B cell (primary cell): ENCODE data around the gene GRM3. TPM values are rescaled to one million over a fixed set of nuclear protein-coding genes. Genes with fewer than 3 reads are reported as not detected.

ENCODE experiments used
- ATAC-seq: fragments of 200-7000 bp; cut with Tn5 transposase; one replicate; pipeline ENCODE4 v1.10.0; 2021; ENCODE audit warnings: low read depth, mild to moderate bottlenecking, moderate number of reproducible peaks, moderate library complexity
- CTCF ChIA-PET: fragments of 350-600 bp; sonication (Branson Sonifier 250); formaldehyde crosslinking; loops from one replicate; lab custom pipeline; 2021; ENCODE audit warnings: antibody characterized with exemption, inconsistent platforms; lab: Charles Lee
- POLR2A ChIA-PET: fragments of 350-600 bp; sonication (Branson Sonifier 250); formaldehyde crosslinking; loops from one replicate; lab custom pipeline; 2021; ENCODE audit warnings: antibody characterized with exemption; lab: Charles Lee
- DNase-seq: peaks from one replicate; pipeline ENCODE4 v3.0.0; 2013
- H2AFZ ChIP-seq: 2 replicates; pipeline ENCODE4 v1.6.1; 2012; ENCODE audit warnings: mild to moderate bottlenecking, low read depth, low read length; ENCODE audit not compliant: insufficient read depth, poor library complexity, severe bottlenecking
- H3K27ac ChIP-seq, 2 donors: 1 replicate in 1 of 2; 2 replicates in 1 of 2; pipeline ENCODE4 v1.5.1; 2012 to 2013; ENCODE audit warnings: low read length in 2 of 2, mild to moderate bottlenecking in 2 of 2, moderate library complexity in 1 of 2
- H3K27me3 ChIP-seq, 4 experiments: fragments of 200-600 bp in 1 of 4; sonication (generic) in 1 of 4; replicated peaks in 1 of 4; 1 replicate in 2 of 4; 2 replicates in 2 of 4; pipeline versions ENCODE4 v1.6.1 to v1.7.0; 2013 to 2016; ENCODE audit warnings: low read length in 3 of 4, mild to moderate bottlenecking in 2 of 4, mixed read lengths in 1 of 4, moderate library complexity in 1 of 4; ENCODE audit not compliant: insufficient read depth in 4 of 4, control insufficient read depth in 3 of 4; ENCODE audit errors: control extremely low read depth in 1 of 4
- H3K36me3 ChIP-seq, 2 experiments: replicated peaks in 1 of 2; 1 replicate in 1 of 2; 2 replicates in 1 of 2; pipeline versions ENCODE4 v1.6.1 to v1.7.1; 2013; ENCODE audit warnings: low read length in 1 of 2; ENCODE audit not compliant: insufficient read depth in 2 of 2, control insufficient read depth in 1 of 2; ENCODE audit errors: control extremely low read depth in 1 of 2, extremely low read depth in 1 of 2
- H3K4me1 ChIP-seq, 2 donors: fragments of 200-600 bp in 1 of 2; sonication (generic) in 1 of 2; 1 replicate in 1 of 2; 2 replicates in 1 of 2; pipeline versions ENCODE4 v1.5.1 to v1.6.1; 2013 to 2017; ENCODE audit warnings: low read length in 2 of 2; ENCODE audit not compliant: control insufficient read depth in 2 of 2, insufficient read depth in 2 of 2
- H3K4me2 ChIP-seq: replicated peaks from 2 replicates; pipeline ENCODE3; 2012; ENCODE audit warnings: mild to moderate bottlenecking, low read depth, low read length; ENCODE audit not compliant: poor library complexity, severe bottlenecking
- H3K4me3 ChIP-seq, 5 experiments: fragments of 200-600 bp in 1 of 5; sonication (generic) in 1 of 5; 1 replicate in 3 of 5; 2 replicates in 2 of 5; pipeline versions ENCODE4 v1.5.1 to v1.7.0; 2011 to 2016; ENCODE audit warnings: low read length in 4 of 5, mild to moderate bottlenecking in 4 of 5, low read depth in 2 of 5, control low read depth in 1 of 5, moderate library complexity in 1 of 5; ENCODE audit not compliant: insufficient read depth in 1 of 5; ENCODE audit errors: control extremely low read depth in 1 of 5, extremely low read depth in 1 of 5
- H3K79me2 ChIP-seq: fragments of 200-600 bp; sonication (generic); one replicate; pipeline ENCODE4 v1.6.0; 2016; ENCODE audit warnings: low read length; ENCODE audit not compliant: control insufficient read depth, insufficient read depth
- H3K9ac ChIP-seq: fragments of 200-600 bp; sonication (generic); 2 replicates; pipeline ENCODE4 v1.6.1; 2017; ENCODE audit warnings: mild to moderate bottlenecking, low read length, moderate library complexity
- H3K9me3 ChIP-seq, 3 donors: one replicate each; pipeline versions ENCODE4 v1.6.1 to v1.7.1; 2013; ENCODE audit warnings: low read length in 2 of 3; ENCODE audit not compliant: control insufficient read depth in 2 of 3, insufficient read depth in 1 of 3; ENCODE audit errors: control extremely low read depth in 1 of 3
- H4K20me1 ChIP-seq: 2 replicates; pipeline ENCODE4 v1.6.0; 2012; ENCODE audit warnings: mild to moderate bottlenecking, low read length; ENCODE audit not compliant: insufficient read depth, control insufficient read depth, poor library complexity, severe bottlenecking
- H3K27ac Mint-ChIP-seq: one replicate; pipeline ENCODE4 v1.8.0; 2021; ENCODE audit warnings: mixed read lengths
- H3K27me3 Mint-ChIP-seq: one replicate; pipeline ENCODE4 v1.8.0; 2021; ENCODE audit warnings: mixed read lengths
- H3K4me1 Mint-ChIP-seq: one replicate; pipeline ENCODE4 v1.8.0; 2021; ENCODE audit warnings: mixed read lengths
- H3K4me3 Mint-ChIP-seq: one replicate; pipeline ENCODE4 v1.8.0; 2021; ENCODE audit warnings: mixed read lengths
- H3K9me3 Mint-ChIP-seq: one replicate; pipeline ENCODE4 v1.8.0; 2022; ENCODE audit warnings: mixed read lengths; ENCODE audit not compliant: insufficient read depth
- CTCF ChIP-seq: fragments of 200-600 bp; IDR thresholded peaks from one replicate; pipeline ENCODE4 v1.8.0; 2022; ENCODE audit warnings: antibody characterized with exemption, mild to moderate bottlenecking
- EZH2 ChIP-seq: IDR thresholded peaks from 2 replicates; pipeline ENCODE4 v1.6.1; 2012; ENCODE audit warnings: borderline replicate concordance, low read depth, mild to moderate bottlenecking, moderate library complexity, low read length; ENCODE audit not compliant: insufficient read depth, poor library complexity, severe bottlenecking
- WGBS: methylation state at CpG from one replicate; pipeline ENCODE4 v1.1.5; 2013; ENCODE audit warnings: missing lambda C conversion rate; ENCODE audit not compliant: insufficient coverage; 5-methylcytosine and 5-hydroxymethylcytosine counted together
- intact Hi-C: fragments of 100-400 bp; cut with micrococcal nuclease; formaldehyde crosslinking; loops from one replicate; pipeline ENCODE4 v1.10.0; 2022
- polyA plus RNA-seq: library from polyadenylated mRNA; depleted of rRNA; stranded (reverse); fragments of >200 nt; gene quantifications from 2 replicates; pipeline ENCODE4 v1.2.3, GENCODE V29; 2012
- total RNA-seq, 2 donors: library from RNA; stranded (reverse); fragments of 120-200 nt in 1 of 2; gene quantifications; 1 replicate in 1 of 2; 2 replicates in 1 of 2; pipeline versions ENCODE4 v1.2.3 to v1.2.4, GENCODE V29; 2013 to 2022

Gene GRM3
- total and polyA plus RNA-seq, 2 donors (not counting 1 experiment from before 2014, with no cell fraction given) = not detected

GRCh38 chr7:86825264-86825663, 181.6 kb downstream of the GRM3 start:
- H3K27ac Mint-ChIP-seq = no peak overlapping the region

GRCh38 chr7:86826948-86827347, 183.2 kb downstream of the GRM3 start:
- no peaks in the 10 kb centered on the region for H3K4me1 ChIP-seq
- no peaks in the 10 kb centered on the region for H4K20me1 ChIP-seq
- TF ChIP-seq EZH2 = no peak
- Mint-ChIP-seq H3K4me3 (no peak overlapping the region), H3K4me1 (no peaks in the 10 kb centered on the region), H3K27me3 (peaks cover 3% of the 10 kb centered on the region), H3K9me3 (no peaks in the 10 kb centered on the region), H3K27ac (no peak overlapping the region)
- WGBS = no CpG with 5 or more reads among the region's 1 CpG
- DNase-seq (no peak), ATAC-seq (no peak)
- intact Hi-C loops = no loop called here
- H3K9me3 ChIP-seq = no peaks in the 10 kb centered on the region
- no peak overlapping the region for H3K27ac ChIP-seq
- H3K9ac ChIP-seq = no peak overlapping the region
- no peaks in the 10 kb centered on the region for H3K27me3 ChIP-seq
- no peak overlapping the region for H3K4me2 ChIP-seq
- no peaks in the 10 kb centered on the region for H3K79me2 ChIP-seq
- POLR2A ChIA-PET = no interaction called here
- H2AFZ ChIP-seq = no peak overlapping the region
- H3K4me3 ChIP-seq = no peak overlapping the region
- no peaks in the 10 kb centered on the region for H3K36me3 ChIP-seq
- CTCF ChIA-PET = interaction anchor here (1.3 kb wide), 1 partner anchor 13 kb away, joined by 5 read pairs; no protein-coding TSS in a partner anchor

More at GRCh38 chr7:86825264-86825663, 181.6 kb downstream of the GRM3 start:
- no peak overlapping the region for H2AFZ ChIP-seq
- no peak overlapping the region for H3K4me2 ChIP-seq
- H3K4me1 Mint-ChIP-seq = no peaks in the 10 kb centered on the region
- H3K27me3 ChIP-seq = no peaks in the 10 kb centered on the region
- H3K4me3 ChIP-seq = no peak overlapping the region
- H3K79me2 ChIP-seq = no peaks in the 10 kb centered on the region
- 93% methylated on average over 2 of the region's 4 CpGs for WGBS
- no peaks in the 10 kb centered on the region for H4K20me1 ChIP-seq
- ATAC-seq (no peak), DNase-seq (no peak)
- intact Hi-C loops = no loop called here
- H3K4me1 ChIP-seq = no peaks in the 10 kb centered on the region
- H3K27ac ChIP-seq = no peak overlapping the region
- TF ChIP-seq CTCF (no peak), EZH2 (no peak)
- no peak overlapping the region for H3K4me3 Mint-ChIP-seq
- ChIA-PET POLR2A (no interaction called here), CTCF (interaction anchor here (1.0 kb wide), 1 partner anchor 10 kb away, joined by 3 read pairs; no protein-coding TSS in a partner anchor)
- H3K9me3 Mint-ChIP-seq = no peaks in the 10 kb centered on the region
- no peaks in the 10 kb centered on the region for H3K36me3 ChIP-seq
- no peak overlapping the region for H3K9ac ChIP-seq
- no peaks in the 10 kb centered on the region for H3K9me3 ChIP-seq
- peaks cover 3% of the 10 kb centered on the region for H3K27me3 Mint-ChIP-seq
